ENCODE data around the gene ZNF837.
A peak's percentile ranks its signal among the peaks of the same experiment; 100 is the strongest.

ZNF837 gene

DNA sequence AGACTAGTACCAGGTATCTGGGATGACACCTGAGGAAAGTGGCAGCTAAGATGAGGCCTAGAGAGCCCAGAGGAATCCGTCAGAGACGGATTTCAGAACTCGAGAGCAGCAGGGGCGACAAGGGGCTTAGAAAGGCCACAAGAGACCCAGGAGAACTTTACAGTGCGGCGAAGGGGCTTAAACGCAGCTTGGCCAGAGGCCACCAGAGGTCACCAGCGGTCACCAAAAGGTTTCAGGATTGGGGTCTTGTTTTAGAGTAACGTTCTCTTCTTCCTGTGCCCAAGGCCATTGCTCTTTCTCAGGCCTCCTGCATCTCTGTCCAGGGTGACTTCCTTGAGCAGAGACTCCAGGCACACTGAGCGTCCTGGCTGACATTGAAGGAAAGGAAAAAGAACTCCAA is 51.8 kb downstream of the ZNF837 start:
- TF ChIP-seq CTCF (IDR thresholded peaks at IDR 0.05; ENCODE audit: low read depth, low read length, missing control alignments), result peak; percentile 12
- no peak for DNase-seq (ENCODE audit: extremely low read depth, low read depth)
- H3K4me3 ChIP-seq (replicated peaks; ENCODE audit: low read depth, low read length), result no peak overlapping the region

- DNase-seq (ENCODE audit: extremely low read depth, low read depth), result peak; percentile 86
- H3K4me3 ChIP-seq (replicated peaks; ENCODE audit: low read depth, low read length), result peak within 1 kb of the TSS; percentile 78
- no peak for TF ChIP-seq CTCF (IDR thresholded peaks at IDR 0.05; ENCODE audit: low read depth, low read length, missing control alignments)
Measured at GRCh38 chr19:58326914-58327726, 53.7 kb downstream of the ZNF837 start, which contains the start of gene ZSCAN22. Gene ZSCAN22, plus strand, starts transcription at chr19:58326994. Its CDS starts 7,809 bp downstream, at chr19:58334803.

- no peak for TF ChIP-seq CTCF (IDR thresholded peaks at IDR 0.05; ENCODE audit: low read depth, low read length, missing control alignments)
- H3K4me3 ChIP-seq (replicated peaks; ENCODE audit: low read depth, low read length), result peak overlapping the region; percentile 78
- no peak for DNase-seq (ENCODE audit: extremely low read depth, low read depth)
Measured at GRCh38 chr19:58326501-58326913, 54.3 kb downstream of the ZNF837 start.

DNA sequence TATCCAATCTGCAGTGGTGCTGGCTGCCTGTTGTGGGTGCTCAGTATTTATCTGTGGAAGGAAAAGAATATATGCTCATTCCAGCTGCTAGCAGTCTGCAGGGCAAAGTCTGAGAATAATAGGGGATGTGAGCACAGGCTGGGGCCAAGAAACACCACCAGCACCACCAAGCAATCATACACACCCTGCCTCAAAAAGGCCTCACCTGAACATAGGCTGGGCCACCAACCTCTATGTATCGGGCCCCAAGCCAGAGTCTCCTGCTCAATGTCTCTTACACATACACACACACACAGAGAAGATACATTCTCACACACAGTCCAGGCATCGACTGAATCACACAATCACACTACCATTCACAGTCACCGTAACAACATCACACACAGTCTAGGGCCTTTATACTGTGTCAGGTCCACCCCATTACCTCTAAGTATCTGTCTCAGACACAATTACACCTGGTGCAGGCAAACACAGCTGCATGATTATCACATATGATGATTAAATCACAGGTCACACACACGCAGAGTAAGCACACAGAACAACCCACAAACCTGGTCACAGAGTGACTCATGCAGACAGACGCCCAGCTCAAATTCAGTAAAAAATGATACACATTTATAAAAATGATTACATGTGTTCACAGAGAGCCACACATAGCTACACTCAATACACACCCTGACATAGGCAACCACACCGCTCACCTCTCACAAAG is 55.4 kb downstream of the ZNF837 start:
- peak overlapping the region; percentile 78 for H3K4me3 ChIP-seq (replicated peaks; ENCODE audit: low read depth, low read length)
- no peak for DNase-seq (ENCODE audit: extremely low read depth, low read depth)

DNA sequence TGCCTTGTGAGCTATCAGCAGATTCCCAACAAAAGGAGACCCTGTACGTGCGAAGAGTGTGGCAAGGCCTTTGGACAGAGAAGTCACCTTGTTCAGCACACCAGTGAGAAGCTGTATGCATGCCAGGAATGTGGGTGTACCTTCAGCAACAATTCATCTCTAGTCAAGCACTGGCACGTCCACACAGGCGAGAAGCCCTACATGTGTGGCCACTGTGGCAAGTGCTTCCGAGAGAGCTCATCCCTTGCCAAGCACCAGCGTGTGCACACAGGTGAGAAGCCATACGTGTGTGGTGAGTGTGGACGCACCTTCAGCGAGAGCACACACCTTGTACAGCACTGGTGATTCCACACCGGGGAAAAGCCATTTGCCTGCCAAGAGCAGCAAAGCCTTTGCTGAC is 61.6 kb downstream of the ZNF837 start:
- no peak for TF ChIP-seq CTCF (IDR thresholded peaks at IDR 0.05; ENCODE audit: low read depth, low read length, missing control alignments)
- H3K4me3 ChIP-seq (replicated peaks; ENCODE audit: low read depth, low read length), result no peak overlapping the region
- no peak for DNase-seq (ENCODE audit: extremely low read depth, low read depth)

More for the DNA sequence above, 55.4 kb downstream of the ZNF837 start:
- no peak for TF ChIP-seq CTCF (IDR thresholded peaks at IDR 0.05; ENCODE audit: low read depth, low read length, missing control alignments)

GRCh38 chr19:58318297-58318696 is 62.5 kb downstream of the ZNF837 start:
- no peak overlapping the region for H3K4me3 ChIP-seq (replicated peaks; ENCODE audit: low read depth, low read length)
- TF ChIP-seq CTCF (IDR thresholded peaks at IDR 0.05; ENCODE audit: low read depth, low read length, missing control alignments), result no peak
- DNase-seq (ENCODE audit: extremely low read depth, low read depth), result no peak
